H9 (cell line): ENCODE results near the gene MTRF1. TPM values are rescaled to one million over a fixed set of nuclear protein-coding genes. Genes with fewer than 3 reads are reported as not detected.

ENCODE experiments used
- DNase-seq: peaks from one replicate; pipeline ENCODE4 v3.0.0-alpha.2; 2017
- H2AFZ ChIP-seq: one replicate; pipeline ENCODE4 v1.6.1; 2013; ENCODE audit warnings: mild to moderate bottlenecking, low read length, control low read depth, moderate library complexity
- H2AK5ac ChIP-seq: 2 replicates; pipeline ENCODE4 v1.6.1; 2013; ENCODE audit warnings: low read length, control low read depth, mixed read lengths; ENCODE audit not compliant: insufficient read length
- H2BK120ac ChIP-seq: one replicate; pipeline ENCODE4 v1.6.1; 2013; ENCODE audit warnings: low read depth, mild to moderate bottlenecking, low read length, control low read depth, inconsistent platforms; ENCODE audit not compliant: poor library complexity, severe bottlenecking
- H2BK12ac ChIP-seq: 2 replicates; pipeline ENCODE4 v1.6.1; 2013; ENCODE audit warnings: low read length, control low read depth, mixed read lengths, low read depth; ENCODE audit not compliant: insufficient read length
- H2BK15ac ChIP-seq: 2 replicates; pipeline ENCODE4 v1.6.1; 2013; ENCODE audit warnings: low read depth, low read length, control low read depth
- H2BK20ac ChIP-seq: one replicate; pipeline ENCODE4 v1.6.1; 2013; ENCODE audit warnings: low read depth, mild to moderate bottlenecking, low read length, control low read depth, inconsistent platforms; ENCODE audit not compliant: poor library complexity, severe bottlenecking
- H2BK5ac ChIP-seq: 2 replicates; pipeline ENCODE4 v1.6.1; 2013; ENCODE audit warnings: low read length, control low read depth, mixed read lengths; ENCODE audit not compliant: insufficient read length
- H3K14ac ChIP-seq: 2 replicates; pipeline ENCODE4 v1.6.1; 2013; ENCODE audit warnings: low read length, control low read depth; ENCODE audit not compliant: insufficient read depth
- H3K18ac ChIP-seq: 2 replicates; pipeline ENCODE4 v1.6.1; 2013; ENCODE audit warnings: low read depth, mild to moderate bottlenecking, mixed read lengths, low read length, control low read depth; ENCODE audit not compliant: insufficient read length
- H3K23ac ChIP-seq: 2 replicates; pipeline ENCODE4 v1.6.1; 2013; ENCODE audit warnings: low read length, control low read depth, mixed read lengths, low read depth; ENCODE audit not compliant: insufficient read length
- H3K23me2 ChIP-seq: 2 replicates; pipeline ENCODE4 v1.6.1; 2013; ENCODE audit warnings: low read depth, mild to moderate bottlenecking, mixed read lengths, low read length, control low read depth; ENCODE audit not compliant: insufficient read length, poor library complexity, severe bottlenecking
- H3K27ac ChIP-seq: 2 replicates; pipeline ENCODE4 v1.5.1; 2013; ENCODE audit warnings: low read length, control low read depth, mixed read lengths, low read depth; ENCODE audit not compliant: insufficient read length
- H3K27me3 ChIP-seq: 2 replicates; pipeline ENCODE4 v1.6.1; 2013; ENCODE audit warnings: low read length, control low read depth, inconsistent platforms; ENCODE audit not compliant: insufficient read depth
- H3K4ac ChIP-seq: 2 replicates; pipeline ENCODE4 v1.6.1; 2013; ENCODE audit warnings: low read depth, mild to moderate bottlenecking, control low read depth, inconsistent platforms, low read length, moderate library complexity
- H3K4me1 ChIP-seq: 2 replicates; pipeline ENCODE4 v1.6.1; 2013; ENCODE audit warnings: low read length, control low read depth, inconsistent platforms; ENCODE audit not compliant: insufficient read depth
- H3K4me2 ChIP-seq: 2 replicates; pipeline ENCODE4 v1.6.1; 2013; ENCODE audit warnings: low read length, control low read depth, mixed read lengths; ENCODE audit not compliant: insufficient read length, insufficient read depth
- H3K56ac ChIP-seq: 2 replicates; pipeline ENCODE4 v1.6.1; 2013; ENCODE audit warnings: low read depth, mild to moderate bottlenecking, mixed read lengths, low read length, control low read depth; ENCODE audit not compliant: insufficient read length
- H3K79me1 ChIP-seq: 2 replicates; pipeline ENCODE4 v1.6.1; 2013; ENCODE audit warnings: low read depth, mild to moderate bottlenecking, moderate library complexity, low read length, control low read depth, inconsistent platforms; ENCODE audit not compliant: insufficient read depth, poor library complexity, severe bottlenecking
- H3K79me2 ChIP-seq: 2 replicates; pipeline ENCODE4 v1.6.1; 2013; ENCODE audit warnings: low read length, control low read depth, inconsistent platforms; ENCODE audit not compliant: insufficient read depth
- H3K9ac ChIP-seq: 2 replicates; pipeline ENCODE4 v1.6.1; 2013; ENCODE audit warnings: low read length, control low read depth, mixed read lengths; ENCODE audit not compliant: insufficient read length; ENCODE audit errors: extremely low read depth
- H3K9me3 ChIP-seq: one replicate; pipeline ENCODE4 v1.6.1; 2013; ENCODE audit warnings: low read depth, low read length, inconsistent platforms; ENCODE audit not compliant: control insufficient read depth
- H3T11ph ChIP-seq: one replicate; pipeline ENCODE4 v1.6.1; 2013; ENCODE audit warnings: mild to moderate bottlenecking, low read length, control low read depth, inconsistent platforms
- H4K20me1 ChIP-seq: one replicate; pipeline ENCODE4 v1.6.1; 2013; ENCODE audit not compliant: control insufficient read depth, insufficient read length, insufficient read depth
- H4K5ac ChIP-seq: 2 replicates; pipeline ENCODE4 v1.6.1; 2013; ENCODE audit warnings: low read depth, mild to moderate bottlenecking, mixed read lengths, low read length, control low read depth; ENCODE audit not compliant: insufficient read length
- H4K8ac ChIP-seq: replicated peaks from 2 replicates; pipeline ENCODE4 v1.6.1; 2013; ENCODE audit warnings: low read length, control low read depth, mixed read lengths, low read depth; ENCODE audit not compliant: insufficient read length
- H4K91ac ChIP-seq: 2 replicates; pipeline ENCODE4 v1.6.1; 2013; ENCODE audit warnings: low read depth, mild to moderate bottlenecking, moderate library complexity, mixed read lengths, low read length, control low read depth; ENCODE audit not compliant: insufficient read length
- H3K27ac Mint-ChIP-seq, 3 experiments: 2 replicates in 2 of 3; 3 replicates in 1 of 3; pipeline ENCODE4 v1.8.0; 2020 to 2021; ENCODE audit warnings: mixed read lengths in 3 of 3, mild to moderate bottlenecking in 1 of 3, moderate library complexity in 1 of 3
- H3K27me3 Mint-ChIP-seq: 2 replicates; pipeline ENCODE4 v1.8.0; 2021; ENCODE audit warnings: low read depth, mild to moderate bottlenecking, moderate library complexity, mixed read lengths
- H3K36me3 Mint-ChIP-seq, 3 experiments: 2 replicates in 2 of 3; 3 replicates in 1 of 3; pipeline ENCODE4 v1.8.0; 2020 to 2021; ENCODE audit warnings: low read depth in 3 of 3, mixed read lengths in 3 of 3; ENCODE audit not compliant: insufficient read depth in 1 of 3
- H3K4me1 Mint-ChIP-seq, 2 experiments: 2 replicates each; pipeline ENCODE4 v1.8.0; 2020; ENCODE audit warnings: mixed read lengths in 2 of 2
- H3K4me3 Mint-ChIP-seq, 2 experiments: 2 replicates in 1 of 2; 3 replicates in 1 of 2; pipeline ENCODE4 v1.8.0; 2020 to 2021; ENCODE audit warnings: mild to moderate bottlenecking in 2 of 2, mixed read lengths in 2 of 2, moderate library complexity in 1 of 2
- H3K9me3 Mint-ChIP-seq, 2 experiments: 2 replicates in 1 of 2; 3 replicates in 1 of 2; pipeline ENCODE4 v1.8.0; 2020; ENCODE audit warnings: mild to moderate bottlenecking in 2 of 2, mixed read lengths in 2 of 2, moderate library complexity in 1 of 2
- CTCF ChIP-seq: fragments of 200-600 bp; sonication (generic); conservative IDR thresholded peaks from 3 replicates; pipeline ENCODE4 v1.8.0; 2021; ENCODE audit warnings: antibody characterized with exemption, mild to moderate bottlenecking
- WGBS: extraction: QIAGEN DNeasy Blood & Tissue Kit; methylation state at CpG from one replicate; pipeline ENCODE4 v1.1.7; 2013; ENCODE audit warnings: missing lambda C conversion rate, low lambda C conversion rate, mixed read lengths; ENCODE audit not compliant: insufficient read length; ENCODE audit errors: extremely low coverage; 5-methylcytosine and 5-hydroxymethylcytosine counted together
- total RNA-seq: library from RNA; stranded (reverse); gene quantifications from 2 replicates; pipeline ENCODE4 v1.2.1, GENCODE V29; 2021

MTRF1 gene
- total RNA-seq, 1 experiment from 2014 or later, result 16.2 TPM

GRCh38 chr13:41291246-41291645, 27.9 kb upstream of the MTRF1 start:
- Histone ChIP-seq H3K79me2 (no peaks in the 10 kb centered on the region), H4K5ac (no peak overlapping the region), H2AFZ (no peak overlapping the region), H3K9me3 (no peaks in the 10 kb centered on the region), H4K8ac (no peak overlapping the region), H2BK12ac (no peak overlapping the region), H3K56ac (no peak overlapping the region), H2BK120ac (no peak overlapping the region), H3K18ac (no peak overlapping the region), H3K27ac (no peak overlapping the region), H3K4me2 (no peak overlapping the region), H3K23ac (no peak overlapping the region), H3K79me1 (no peaks in the 10 kb centered on the region), H3K4me1 (no peaks in the 10 kb centered on the region; the same call in 1 of the 2 replicates), H4K91ac (no peak overlapping the region), H4K20me1 (no peaks in the 10 kb centered on the region), H3K14ac (no peak overlapping the region), H2AK5ac (no peak overlapping the region), H2BK20ac (no peak overlapping the region), H3K27me3 (no peaks in the 10 kb centered on the region), H2BK5ac (no peak overlapping the region), H3K23me2 (no peaks in the 10 kb centered on the region), H2BK15ac (no peak overlapping the region), H3K4ac (no peak overlapping the region), H3T11ph (no peak overlapping the region), H3K9ac (no peak overlapping the region)
- H3K36me3 Mint-ChIP-seq, result peaks cover 0 to 5% (median 3%) of the 10 kb centered on the region in 3 experiments; a peak in 1 of 7 replicates
- H3K27me3 Mint-ChIP-seq, result no peaks in the 10 kb centered on the region
- H3K4me1 Mint-ChIP-seq, result peaks cover 19 to 23% of the 10 kb centered on the region in 2 experiments
- peak overlapping the region in 1 of 3 experiments; percentile 20; a peak in 2 of 7 replicates for H3K27ac Mint-ChIP-seq
- H3K4me3 Mint-ChIP-seq, result no peak overlapping the region
- H3K9me3 Mint-ChIP-seq, result peaks cover 0 to 3% of the 10 kb centered on the region in 2 experiments; a peak in 2 of 5 replicates
- no peak for DNase-seq
- WGBS, result no CpG with 5 or more reads among the region's 7 CpGs
- TF ChIP-seq CTCF, result no peak
